Endothelial cell (in vitro differentiated cells): ENCODE results near the gene SDCCAG8. TPM values are rescaled to one million over a fixed set of nuclear protein-coding genes. Genes with fewer than 3 reads are reported as not detected.

Experiments used
- DNase-seq: peaks from one replicate; pipeline ENCODE4 v3.0.0; 2021; ENCODE audit warnings: low spot score
- H3K27ac Mint-ChIP-seq: one replicate; pipeline ENCODE4 v1.8.0; 2021; ENCODE audit warnings: mixed read lengths, inconsistent platforms; ENCODE audit not compliant: unreplicated experiment
- H3K27me3 Mint-ChIP-seq: one replicate; pipeline ENCODE4 v1.8.0; 2021; ENCODE audit warnings: mild to moderate bottlenecking, moderate library complexity, mixed read lengths, inconsistent platforms; ENCODE audit not compliant: unreplicated experiment
- H3K36me3 Mint-ChIP-seq: one replicate; pipeline ENCODE4 v1.8.0; 2021; ENCODE audit warnings: mild to moderate bottlenecking, low read depth, mixed read lengths, inconsistent platforms; ENCODE audit not compliant: unreplicated experiment
- H3K4me1 Mint-ChIP-seq: one replicate; pipeline ENCODE4 v1.8.0; 2021; ENCODE audit warnings: mild to moderate bottlenecking, mixed read lengths, inconsistent platforms; ENCODE audit not compliant: unreplicated experiment
- H3K4me3 Mint-ChIP-seq: one replicate; pipeline ENCODE4 v1.8.0; 2021; ENCODE audit warnings: mild to moderate bottlenecking, mixed read lengths, inconsistent platforms; ENCODE audit not compliant: unreplicated experiment
- H3K9me3 Mint-ChIP-seq: one replicate; pipeline ENCODE4 v1.8.0; 2021; ENCODE audit warnings: mixed read lengths, inconsistent platforms; ENCODE audit not compliant: unreplicated experiment
- total RNA-seq: library from RNA; stranded (reverse); fragmentation: NEBNext Ultra II Directional; extraction: Animal tissue kit (Norgen Biotek cat#: 25700); gene quantifications from one replicate; pipeline ENCODE4 v1.2.1, GENCODE V29; 2021; ENCODE audit not compliant: unreplicated experiment
- TF ChIP-seq, protein P1 (sequence below): fragments of 200-600 bp; sonication (generic); IDR thresholded peaks from one replicate; pipeline ENCODE4 v1.5.0; 2021; ENCODE audit warnings: antibody characterized with exemption; ENCODE audit not compliant: unreplicated experiment

The SDCCAG8 gene
- total RNA-seq, 1 donor from 2014 or later: 41.9 TPM

DNA sequence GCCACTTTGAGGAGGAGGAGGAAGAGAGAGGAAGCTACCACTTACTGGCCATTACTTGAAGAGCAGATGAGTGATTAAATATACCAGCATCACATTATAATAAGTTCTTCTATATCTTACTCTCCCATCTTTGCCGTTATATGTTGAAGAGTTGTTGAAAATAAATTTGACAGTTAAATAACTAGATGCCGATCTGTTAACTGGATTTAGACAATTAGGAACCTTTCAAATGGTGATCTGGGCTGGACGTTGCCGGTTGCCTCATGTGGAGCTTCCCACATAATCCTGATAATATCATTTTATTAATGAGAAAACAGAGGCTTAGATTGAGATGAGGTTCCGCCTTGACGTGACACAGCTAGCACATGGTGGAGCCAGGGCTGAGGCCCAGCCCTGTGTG is 147.0 kb downstream of the SDCCAG8 start:
- H3K4me3 Mint-ChIP-seq: no peak overlapping the region
- no peaks in the 10 kb centered on the region for H3K27me3 Mint-ChIP-seq
- no peak for DNase-seq
- H3K27ac Mint-ChIP-seq: no peak overlapping the region
- TF ChIP-seq, protein P1, sequence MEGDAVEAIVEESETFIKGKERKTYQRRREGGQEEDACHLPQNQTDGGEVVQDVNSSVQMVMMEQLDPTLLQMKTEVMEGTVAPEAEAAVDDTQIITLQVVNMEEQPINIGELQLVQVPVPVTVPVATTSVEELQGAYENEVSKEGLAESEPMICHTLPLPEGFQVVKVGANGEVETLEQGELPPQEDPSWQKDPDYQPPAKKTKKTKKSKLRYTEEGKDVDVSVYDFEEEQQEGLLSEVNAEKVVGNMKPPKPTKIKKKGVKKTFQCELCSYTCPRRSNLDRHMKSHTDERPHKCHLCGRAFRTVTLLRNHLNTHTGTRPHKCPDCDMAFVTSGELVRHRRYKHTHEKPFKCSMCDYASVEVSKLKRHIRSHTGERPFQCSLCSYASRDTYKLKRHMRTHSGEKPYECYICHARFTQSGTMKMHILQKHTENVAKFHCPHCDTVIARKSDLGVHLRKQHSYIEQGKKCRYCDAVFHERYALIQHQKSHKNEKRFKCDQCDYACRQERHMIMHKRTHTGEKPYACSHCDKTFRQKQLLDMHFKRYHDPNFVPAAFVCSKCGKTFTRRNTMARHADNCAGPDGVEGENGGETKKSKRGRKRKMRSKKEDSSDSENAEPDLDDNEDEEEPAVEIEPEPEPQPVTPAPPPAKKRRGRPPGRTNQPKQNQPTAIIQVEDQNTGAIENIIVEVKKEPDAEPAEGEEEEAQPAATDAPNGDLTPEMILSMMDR: no peak
- H3K36me3 Mint-ChIP-seq: no peaks in the 10 kb centered on the region
- H3K9me3 Mint-ChIP-seq: no peaks in the 10 kb centered on the region
- peaks cover 7% of the 10 kb centered on the region for H3K4me1 Mint-ChIP-seq

DNA sequence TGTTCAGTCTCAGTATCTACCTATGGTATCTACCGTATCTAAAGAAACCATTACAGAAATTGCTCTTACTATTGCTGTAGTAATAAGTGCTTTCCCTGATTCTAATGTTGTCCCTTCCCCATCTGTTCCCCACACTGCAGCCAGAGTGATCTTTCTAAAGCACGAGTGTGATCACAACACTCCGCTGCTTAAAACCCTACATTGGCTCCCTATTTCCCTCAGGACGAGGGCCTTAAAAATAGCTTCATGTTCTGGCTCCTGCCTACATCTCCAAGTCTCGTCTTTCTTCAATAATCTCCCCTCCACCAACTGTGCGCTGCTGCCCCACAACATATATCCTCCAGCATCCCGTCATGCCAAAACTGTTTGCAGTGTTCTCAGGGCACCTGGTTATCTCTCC is 150.6 kb downstream of the SDCCAG8 start:
- TF ChIP-seq, protein P1: no peak
- Mint-ChIP-seq H3K27me3 (no peaks in the 10 kb centered on the region), H3K4me1 (peaks cover 7% of the 10 kb centered on the region), H3K9me3 (no peaks in the 10 kb centered on the region), H3K27ac (no peak overlapping the region), H3K36me3 (no peaks in the 10 kb centered on the region), H3K4me3 (no peak overlapping the region)
- DNase-seq: no peak

DNA sequence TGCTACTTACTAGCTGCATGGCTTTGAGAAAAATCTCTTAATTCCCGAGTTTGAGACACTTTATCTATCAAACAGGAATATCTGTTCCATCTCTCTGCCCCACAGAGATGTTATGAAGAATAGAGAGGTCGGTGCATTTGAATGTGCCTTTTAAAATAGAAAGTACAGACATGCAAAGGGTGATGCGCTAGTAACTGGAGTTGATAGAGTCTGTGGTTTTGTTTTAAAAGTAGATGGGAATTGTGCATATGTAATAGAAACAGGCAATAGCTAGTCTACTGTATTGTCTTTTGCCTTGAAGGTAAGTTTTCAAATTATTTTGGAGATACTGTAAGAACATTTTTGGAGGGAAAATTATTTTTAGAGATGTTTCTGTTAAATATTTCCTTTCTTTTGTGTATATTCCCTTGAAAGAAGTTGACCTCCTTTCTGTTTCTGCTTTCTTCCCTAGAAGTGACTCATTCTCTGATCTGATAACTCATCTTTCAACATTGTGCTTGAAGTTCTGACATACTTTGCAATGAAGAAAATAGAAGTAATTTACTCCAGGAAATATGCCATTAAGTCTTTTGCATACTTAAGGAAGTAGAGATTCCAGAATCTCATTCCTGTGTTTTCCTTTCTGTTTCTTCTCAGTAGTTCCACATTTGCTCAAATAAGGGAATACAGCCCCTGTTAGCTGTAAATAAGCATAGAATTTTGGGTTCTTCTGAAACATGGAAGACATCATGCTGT is 151.6 kb downstream of the SDCCAG8 start:
- no peak overlapping the region for H3K4me3 Mint-ChIP-seq
- no peak for DNase-seq
- no peak overlapping the region for H3K27ac Mint-ChIP-seq
- H3K9me3 Mint-ChIP-seq: no peaks in the 10 kb centered on the region
- no peaks in the 10 kb centered on the region for H3K36me3 Mint-ChIP-seq
- TF ChIP-seq, protein P1: no peak
- H3K27me3 Mint-ChIP-seq: no peaks in the 10 kb centered on the region
- H3K4me1 Mint-ChIP-seq: peaks cover 7% of the 10 kb centered on the region

DNA sequence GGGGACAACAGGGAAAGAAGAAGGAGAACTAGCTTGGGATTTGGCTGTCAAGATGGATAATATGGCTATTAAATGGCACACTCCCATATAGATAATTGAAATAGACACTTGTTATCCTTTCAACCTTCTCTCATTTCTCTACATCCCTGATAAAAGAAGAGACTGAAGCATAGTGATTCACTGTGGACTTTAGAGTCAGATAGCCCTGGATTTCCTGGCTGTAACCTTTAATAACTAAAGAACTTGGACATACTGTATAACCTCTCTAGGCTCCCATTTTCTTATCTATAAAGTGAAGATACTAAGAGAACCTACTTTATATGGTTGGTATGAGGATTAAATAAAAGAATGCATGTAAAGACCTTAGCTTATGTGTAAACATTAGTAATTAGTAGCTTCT is 152.6 kb downstream of the SDCCAG8 start:
- H3K27ac Mint-ChIP-seq: no peak overlapping the region
- peaks cover 7% of the 10 kb centered on the region for H3K4me1 Mint-ChIP-seq
- H3K27me3 Mint-ChIP-seq: no peaks in the 10 kb centered on the region
- no peak overlapping the region for H3K4me3 Mint-ChIP-seq
- H3K9me3 Mint-ChIP-seq: no peaks in the 10 kb centered on the region
- no peak for DNase-seq
- TF ChIP-seq, protein P1: no peak
- no peaks in the 10 kb centered on the region for H3K36me3 Mint-ChIP-seq

DNA sequence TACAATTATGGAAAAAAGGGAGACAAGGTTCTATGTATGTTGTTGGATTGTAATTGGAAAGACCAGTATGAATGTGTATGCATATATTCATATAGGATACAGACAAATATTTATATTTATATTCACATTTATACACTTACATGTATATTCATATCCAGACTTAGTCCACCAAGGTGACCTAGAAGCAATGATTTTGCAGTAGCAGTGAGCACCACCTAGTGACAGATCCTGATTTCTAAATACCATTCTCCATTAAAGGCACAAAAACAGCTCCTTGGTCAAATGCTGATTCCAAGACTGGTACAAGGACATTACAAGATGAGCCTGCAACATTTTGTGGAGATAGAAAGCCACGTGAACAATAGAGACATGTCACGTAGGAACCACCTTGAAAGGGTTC is 153.4 kb downstream of the SDCCAG8 start:
- H3K36me3 Mint-ChIP-seq: no peaks in the 10 kb centered on the region
- H3K4me1 Mint-ChIP-seq: peaks cover 13% of the 10 kb centered on the region
- H3K9me3 Mint-ChIP-seq: no peaks in the 10 kb centered on the region
- TF ChIP-seq, protein P1: no peak
- no peak overlapping the region for H3K4me3 Mint-ChIP-seq
- no peaks in the 10 kb centered on the region for H3K27me3 Mint-ChIP-seq
- H3K27ac Mint-ChIP-seq: no peak overlapping the region
- no peak for DNase-seq
